Embryonic facial prominence (tissue), 1 donor: ENCODE data around the gene PTBP1.

Source experiments
- DNase-seq: peaks from one replicate; pipeline ENCODE4 v3.0.0-alpha.2; 2016; ENCODE audit errors: extremely low spot score

The PTBP1 gene

DNA sequence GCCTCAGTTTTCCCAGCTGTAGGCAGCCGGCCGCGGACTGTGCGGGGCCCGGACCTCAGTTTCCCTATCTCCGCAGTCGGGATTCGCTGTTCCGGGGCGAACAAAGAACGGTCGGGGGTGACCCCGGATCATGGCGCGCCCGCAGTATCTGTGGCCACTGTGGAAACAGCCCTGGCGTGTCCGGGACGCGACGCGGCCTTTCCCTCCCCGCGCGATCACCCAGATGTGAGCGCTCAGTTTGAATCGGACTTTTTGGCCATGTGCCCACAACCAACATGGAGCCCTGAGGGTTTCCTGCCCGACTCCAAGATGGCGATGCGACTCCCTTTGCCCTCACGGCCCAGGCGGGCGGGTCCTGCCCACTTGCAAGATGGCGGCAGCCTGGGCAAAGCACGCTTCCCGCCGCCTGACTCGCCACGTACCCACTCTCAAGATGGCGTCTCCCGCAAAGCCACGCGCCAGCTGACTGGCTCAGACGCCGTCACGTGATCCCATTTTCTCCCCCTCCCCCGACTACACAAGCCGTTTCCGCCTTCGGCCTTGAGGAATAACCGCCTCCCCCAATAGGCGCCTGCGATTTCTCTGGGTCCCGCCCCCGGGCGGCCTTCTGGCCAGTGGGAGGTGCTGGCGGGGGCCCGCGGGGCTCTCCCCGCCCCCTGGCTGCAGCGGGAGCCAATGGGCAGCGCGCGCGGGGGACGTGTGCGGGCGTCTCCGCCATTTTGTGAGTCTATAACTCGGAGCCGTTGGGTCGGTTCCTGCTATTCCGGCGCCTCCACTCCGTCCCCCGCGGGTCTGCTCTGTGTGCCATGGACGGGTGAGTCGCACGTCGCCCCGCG, at the start of gene PTBP1:
Gene PTBP1, plus strand, starts transcription at position 761 of the 836 bp plus-strand sequence. Its CDS starts 46 bp downstream, at position 807.
- peak; percentile 100 for DNase-seq

GRCh38 chr19:748274-748598, 49.0 kb upstream of the PTBP1 start:
- DNase-seq = no peak

DNA sequence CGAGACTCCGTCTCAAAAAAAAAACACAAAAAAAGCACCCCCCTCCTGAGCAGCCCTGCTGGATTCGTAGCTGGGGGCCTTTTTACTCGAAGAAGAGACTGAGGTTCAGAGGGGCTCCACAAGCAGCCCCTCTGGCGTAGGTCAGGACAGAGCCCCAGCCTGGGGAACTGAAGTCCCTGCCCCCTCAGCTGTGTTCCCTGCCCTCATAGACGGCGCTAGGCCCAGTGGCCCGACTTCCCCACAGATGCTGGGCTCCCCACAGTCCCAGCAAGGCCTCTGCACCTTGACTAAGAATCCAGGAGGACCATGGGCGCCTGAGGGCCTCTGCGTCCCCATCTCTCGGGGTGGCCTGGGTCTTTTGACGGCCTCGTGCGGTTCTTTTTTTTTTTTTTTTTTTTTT, 47.4 kb upstream of the PTBP1 start:
- DNase-seq = no peak

- no peak for DNase-seq
These were observed 46.4 kb upstream of the PTBP1 start, which contains the start of gene MISP for GRCh38 chr19:750640-751423. Gene MISP (plus strand): TSS chr19:751112. CDS start chr19:756947, 5,835 bp downstream.

DNA sequence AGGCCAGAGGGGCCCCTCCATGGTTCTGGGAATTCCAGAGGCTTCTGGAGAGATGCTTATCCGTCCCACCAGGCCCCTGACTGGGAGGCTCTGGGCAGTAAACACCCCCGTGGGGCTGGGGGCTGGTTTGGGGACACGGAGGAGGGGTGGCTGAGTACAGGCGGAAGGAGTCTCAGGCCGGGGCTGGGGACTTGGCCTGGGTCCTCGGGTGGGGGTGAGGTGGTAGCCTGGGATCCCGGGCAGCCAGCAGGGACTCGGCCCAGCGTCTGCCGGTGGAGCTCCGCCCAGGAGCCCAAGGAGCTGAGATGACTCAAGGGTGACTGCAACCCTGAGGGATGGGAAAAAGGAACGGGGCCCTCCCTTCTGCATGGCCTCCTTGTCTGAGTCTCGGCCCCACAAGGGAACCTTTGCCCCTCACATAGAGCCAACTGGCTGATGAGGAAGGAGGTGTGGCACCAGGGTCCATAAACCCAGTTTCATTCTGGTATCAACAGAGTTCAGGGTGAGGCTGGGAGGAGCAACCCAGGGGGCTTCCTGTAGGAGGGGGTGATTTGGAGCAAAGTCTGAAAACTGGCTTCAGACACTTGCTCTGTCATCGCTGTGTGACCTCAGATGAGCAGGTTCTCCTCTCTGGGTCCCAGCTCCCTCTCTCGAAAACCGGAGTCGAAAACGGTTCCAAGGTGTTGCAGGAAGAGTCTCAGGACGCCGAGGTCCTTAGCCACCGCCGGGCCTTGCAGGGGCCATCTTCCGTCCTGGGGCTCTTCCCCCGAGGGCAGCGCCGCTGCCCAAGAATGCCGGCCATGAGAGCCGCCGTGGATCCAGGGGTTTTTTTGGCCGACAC, 45.5 kb upstream of the PTBP1 start:
- no peak for DNase-seq

- DNase-seq = peak; percentile 27
These were observed 44.4 kb upstream of the PTBP1 start for GRCh38 chr19:752652-753517.

- DNase-seq = no peak
These were observed 42.7 kb upstream of the PTBP1 start for GRCh38 chr19:754530-754929.

DNA sequence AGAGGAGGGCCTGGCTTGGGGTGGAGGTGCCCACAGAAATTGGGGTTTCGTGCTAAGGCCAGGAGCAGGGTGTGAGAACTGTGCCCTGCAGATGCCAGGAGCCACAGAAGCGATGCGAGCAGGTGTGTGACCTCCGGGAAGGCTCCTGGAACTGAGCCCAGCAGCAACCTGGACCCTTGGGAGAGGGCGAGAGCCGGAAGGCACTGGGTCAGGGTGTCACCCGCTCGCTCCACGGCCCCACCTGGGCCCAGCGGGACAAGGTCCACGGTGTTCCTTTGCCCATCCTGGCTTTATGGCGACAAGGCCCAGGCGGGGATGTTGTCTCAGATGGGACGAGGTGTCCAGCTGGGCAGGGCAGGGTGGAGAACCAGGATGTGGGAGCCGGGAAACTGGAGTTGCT, 42.2 kb upstream of the PTBP1 start:
- DNase-seq = no peak

DNA sequence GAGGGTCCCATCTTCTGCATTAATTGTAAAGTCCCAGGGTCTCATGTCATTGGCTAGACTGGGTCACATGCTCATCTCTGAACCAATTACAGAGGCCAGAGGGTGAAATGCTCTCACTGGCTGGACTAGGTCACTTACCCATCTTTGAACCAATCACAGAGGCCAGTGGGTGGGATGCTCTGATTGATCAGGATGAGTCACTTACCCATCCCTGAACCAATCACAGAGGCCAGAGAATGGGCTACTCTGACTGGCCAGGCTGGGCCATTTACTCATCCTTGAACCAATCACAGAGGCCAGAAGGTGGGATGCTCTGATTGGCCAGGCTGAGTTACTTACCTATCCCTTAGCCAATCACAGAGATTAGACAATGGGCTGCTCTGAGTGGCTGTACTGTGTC, 41.0 kb upstream of the PTBP1 start:
- DNase-seq = no peak

GRCh38 chr19:756821-757688, 40.2 kb upstream of the PTBP1 start:
- no peak for DNase-seq

GRCh38 chr19:757811-758668, 39.2 kb upstream of the PTBP1 start:
- no peak for DNase-seq

- no peak for DNase-seq
These were observed 34.1 kb upstream of the PTBP1 start for GRCh38 chr19:763181-763580.

GRCh38 chr19:763869-764268, 33.4 kb upstream of the PTBP1 start:
- no peak for DNase-seq

DNA sequence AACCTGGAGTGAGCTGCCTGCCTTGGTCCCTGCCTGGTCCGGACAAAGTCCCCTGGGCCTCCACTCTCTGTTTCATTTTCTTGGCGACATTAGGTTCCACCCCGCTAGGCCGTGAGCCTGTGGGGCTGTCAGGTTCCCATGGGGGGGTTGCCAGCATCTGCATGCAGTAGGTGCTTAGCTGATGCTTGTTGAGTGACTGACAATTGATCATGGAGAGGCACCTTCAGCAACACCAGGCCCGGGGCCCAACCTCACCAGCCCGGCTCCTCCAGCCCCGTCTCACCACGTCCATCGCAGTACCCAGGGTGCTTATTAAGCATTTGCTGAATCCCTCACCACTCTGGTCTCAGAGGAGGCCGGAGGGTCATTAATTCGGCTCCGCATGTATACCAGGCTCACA, 33.0 kb upstream of the PTBP1 start:
- DNase-seq = no peak

- DNase-seq = no peak
These were observed 32.0 kb upstream of the PTBP1 start for GRCh38 chr19:765179-765738.

GRCh38 chr19:768424-768823, 28.8 kb upstream of the PTBP1 start:
- no peak for DNase-seq

DNA sequence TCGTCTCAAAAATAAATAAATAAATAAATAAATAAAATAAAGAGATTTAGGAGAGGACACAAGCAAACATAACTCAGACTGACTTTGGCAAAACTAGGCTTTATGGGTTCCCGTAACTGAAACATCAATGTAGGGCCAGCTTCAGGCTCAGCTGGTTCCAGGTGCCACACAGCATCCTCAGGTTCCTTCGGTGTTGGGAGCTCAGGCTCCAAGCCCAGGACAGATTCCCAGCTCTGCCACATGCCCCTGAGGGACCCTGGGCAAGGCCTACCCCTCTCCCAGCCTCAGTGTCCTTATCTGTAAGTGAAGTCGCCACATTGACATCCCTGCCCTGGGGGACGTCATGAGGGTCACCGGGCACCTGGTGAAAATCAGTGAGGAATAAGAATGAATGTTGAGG, 27.6 kb upstream of the PTBP1 start:
- no peak for DNase-seq

DNA sequence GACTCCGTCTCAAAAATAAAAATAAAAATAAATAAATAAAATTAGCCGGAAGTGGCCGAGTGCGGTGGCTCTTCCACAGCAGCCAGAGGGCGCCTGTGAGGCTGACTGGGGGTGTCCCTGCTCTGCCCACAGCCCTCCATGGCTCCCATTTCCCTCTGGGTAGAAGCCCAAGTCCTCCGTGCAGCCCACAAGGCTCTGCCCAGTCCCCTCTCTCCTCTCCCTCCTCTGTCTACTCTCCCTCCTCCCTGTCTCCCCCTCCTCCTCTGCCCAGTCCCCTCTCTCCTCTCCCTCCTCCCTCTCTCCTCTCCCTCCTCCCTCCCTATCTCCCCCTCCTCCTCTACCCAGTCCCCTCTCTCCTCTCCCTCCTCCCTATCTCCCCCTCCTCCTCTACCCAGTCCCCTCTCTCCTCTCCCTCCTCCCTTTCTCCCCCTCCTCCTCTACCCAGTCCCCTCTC, 25.9 kb upstream of the PTBP1 start:
- no peak for DNase-seq

DNA sequence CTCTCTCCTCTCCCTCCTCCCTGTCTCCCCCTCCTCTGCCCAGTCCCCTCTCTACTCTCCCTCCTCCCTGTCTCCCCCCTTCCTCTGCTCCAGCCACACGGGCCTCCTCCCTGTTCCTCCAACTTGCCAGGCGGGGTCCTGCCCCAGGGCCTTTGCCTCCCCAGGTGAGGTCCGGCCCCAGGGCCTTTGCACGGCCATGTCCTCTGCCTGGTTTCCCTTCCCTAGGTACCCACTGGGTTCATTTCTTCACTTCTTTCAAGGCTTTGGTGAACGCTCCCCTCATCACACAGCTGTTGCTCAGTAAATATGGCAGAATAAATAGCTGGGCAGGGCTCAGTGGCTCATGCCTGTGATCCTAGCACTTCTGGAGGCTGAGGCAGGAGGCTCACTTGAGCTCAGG, 25.2 kb upstream of the PTBP1 start:
- no peak for DNase-seq
